Measurements from ENCODE around the gene PHC3.

PHC3 gene

DNA sequence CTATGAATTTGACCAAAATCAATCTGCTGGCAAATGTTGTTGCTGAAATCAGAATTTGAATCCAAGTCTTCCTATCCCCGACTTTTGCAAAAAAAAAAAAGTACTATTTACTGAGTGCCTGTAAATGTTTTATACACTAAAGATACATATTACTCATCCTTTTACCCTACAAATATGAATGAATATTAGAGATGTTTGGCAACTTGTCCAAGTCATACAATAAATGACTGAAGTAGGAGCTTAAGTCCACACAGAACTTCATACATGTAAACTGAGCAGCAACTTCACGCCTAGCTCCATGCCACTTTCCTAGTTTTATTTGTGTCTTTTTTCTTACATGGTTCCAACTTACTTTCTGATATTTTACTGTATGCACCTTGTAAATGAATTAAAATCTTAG, 39.2 kb downstream of the PHC3 start:
- Histone ChIP-seq H3K4me1 (ENCODE audit: low read depth, poor library complexity, severe bottlenecking) (peaks cover 21% of the 10 kb centered on the region), H4K20me1 (ENCODE audit: insufficient read depth) (no peaks in the 10 kb centered on the region), H3K36me3 (ENCODE audit: insufficient read depth) (no peaks in the 10 kb centered on the region; the same call in 1 of the 2 replicates), H3K27me3 (ENCODE audit: insufficient read depth, low read depth) (no peaks in the 10 kb centered on the region), H3K27ac (no peak overlapping the region), H2AFZ (ENCODE audit: low read depth) (no peak overlapping the region), H3K4me2 (no peak overlapping the region), H3K79me2 (ENCODE audit: insufficient read depth, low read depth) (peaks cover 14% of the 10 kb centered on the region; the same call in 1 of the 2 replicates), H3K9ac (no peak overlapping the region), H3K4me3 (IDR thresholded peaks at IDR 0.05; ENCODE audit: insufficient read depth, low read depth, low read length) (no peak overlapping the region)
- TF ChIP-seq, protein P1, sequence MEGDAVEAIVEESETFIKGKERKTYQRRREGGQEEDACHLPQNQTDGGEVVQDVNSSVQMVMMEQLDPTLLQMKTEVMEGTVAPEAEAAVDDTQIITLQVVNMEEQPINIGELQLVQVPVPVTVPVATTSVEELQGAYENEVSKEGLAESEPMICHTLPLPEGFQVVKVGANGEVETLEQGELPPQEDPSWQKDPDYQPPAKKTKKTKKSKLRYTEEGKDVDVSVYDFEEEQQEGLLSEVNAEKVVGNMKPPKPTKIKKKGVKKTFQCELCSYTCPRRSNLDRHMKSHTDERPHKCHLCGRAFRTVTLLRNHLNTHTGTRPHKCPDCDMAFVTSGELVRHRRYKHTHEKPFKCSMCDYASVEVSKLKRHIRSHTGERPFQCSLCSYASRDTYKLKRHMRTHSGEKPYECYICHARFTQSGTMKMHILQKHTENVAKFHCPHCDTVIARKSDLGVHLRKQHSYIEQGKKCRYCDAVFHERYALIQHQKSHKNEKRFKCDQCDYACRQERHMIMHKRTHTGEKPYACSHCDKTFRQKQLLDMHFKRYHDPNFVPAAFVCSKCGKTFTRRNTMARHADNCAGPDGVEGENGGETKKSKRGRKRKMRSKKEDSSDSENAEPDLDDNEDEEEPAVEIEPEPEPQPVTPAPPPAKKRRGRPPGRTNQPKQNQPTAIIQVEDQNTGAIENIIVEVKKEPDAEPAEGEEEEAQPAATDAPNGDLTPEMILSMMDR (conservative IDR thresholded peaks at IDR 0.05; ENCODE audit: low read depth, low read length) = no peak

DNA sequence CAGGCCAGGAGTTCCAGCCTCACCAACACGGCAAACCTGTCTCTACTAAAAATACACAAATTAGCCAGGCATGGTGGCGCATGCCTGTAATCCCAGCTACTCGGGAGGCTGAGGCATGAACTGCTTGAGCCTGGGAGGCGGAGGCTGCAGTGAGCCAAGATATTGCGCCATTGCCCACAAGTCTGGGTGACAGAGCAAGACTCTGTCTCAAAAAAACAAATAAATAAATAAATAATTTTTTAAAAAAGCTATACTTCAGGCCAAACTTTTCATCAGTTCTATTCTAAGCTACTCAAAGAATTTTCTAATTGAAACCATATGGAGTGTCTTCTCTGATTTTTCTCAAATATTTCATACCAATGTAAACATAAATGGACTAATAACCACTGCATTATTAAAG, 43.5 kb downstream of the PHC3 start:
- H3K27me3 ChIP-seq (ENCODE audit: insufficient read depth, low read depth) = no peaks in the 10 kb centered on the region
- H4K20me1 ChIP-seq (ENCODE audit: insufficient read depth) = no peaks in the 10 kb centered on the region
- TF ChIP-seq, protein P1 (conservative IDR thresholded peaks at IDR 0.05; ENCODE audit: low read depth, low read length) = no peak
- H3K4me2 ChIP-seq = no peak overlapping the region
- H2AFZ ChIP-seq (ENCODE audit: low read depth) = no peak overlapping the region
- no peak overlapping the region for H3K9ac ChIP-seq
- H3K4me1 ChIP-seq (ENCODE audit: low read depth, poor library complexity, severe bottlenecking) = peaks cover 9% of the 10 kb centered on the region
- H3K36me3 ChIP-seq (ENCODE audit: insufficient read depth) = no peaks in the 10 kb centered on the region; the same call in 1 of the 2 replicates
- H3K79me2 ChIP-seq (ENCODE audit: insufficient read depth, low read depth) = peaks cover 6% of the 10 kb centered on the region; the same call in 1 of the 2 replicates
- no peak overlapping the region for H3K4me3 ChIP-seq (IDR thresholded peaks at IDR 0.05; ENCODE audit: insufficient read depth, low read depth, low read length)
- no peak overlapping the region for H3K27ac ChIP-seq

DNA sequence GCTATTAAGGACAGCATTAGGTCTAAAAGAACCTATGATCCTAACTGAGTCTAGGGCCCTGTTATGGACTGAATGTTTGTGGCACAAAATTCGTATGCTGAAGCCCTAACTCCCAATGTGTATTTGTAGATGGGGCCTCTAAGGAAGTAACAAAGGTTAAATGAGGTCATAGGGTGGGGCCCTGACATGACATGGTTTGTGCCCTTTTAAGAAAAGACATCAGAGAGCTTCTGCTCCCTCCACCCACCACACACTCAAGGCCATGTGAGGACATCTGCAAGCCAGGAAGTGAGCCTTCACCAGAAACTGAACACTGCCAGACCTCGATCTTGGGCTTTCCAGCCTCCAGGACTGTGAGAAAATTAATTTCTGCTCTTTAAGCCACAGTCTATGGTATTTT, 49.2 kb downstream of the PHC3 start:
- no peaks in the 10 kb centered on the region for H4K20me1 ChIP-seq (ENCODE audit: insufficient read depth)
- no peak overlapping the region for H3K9ac ChIP-seq
- peak overlapping the region; percentile 33 for H3K27ac ChIP-seq
- TF ChIP-seq, protein P1 (conservative IDR thresholded peaks at IDR 0.05; ENCODE audit: low read depth, low read length) = no peak
- H3K4me1 ChIP-seq (ENCODE audit: low read depth, poor library complexity, severe bottlenecking) = peaks cover 66% of the 10 kb centered on the region
- H3K36me3 ChIP-seq (ENCODE audit: insufficient read depth) = no peaks in the 10 kb centered on the region; the same call in 1 of the 2 replicates
- peaks cover 19% of the 10 kb centered on the region for H3K79me2 ChIP-seq (ENCODE audit: insufficient read depth, low read depth)
- H2AFZ ChIP-seq (ENCODE audit: low read depth) = no peak overlapping the region
- H3K4me2 ChIP-seq = peak overlapping the region; percentile 28; the same call in 1 of the 2 replicates
- H3K27me3 ChIP-seq (ENCODE audit: insufficient read depth, low read depth) = no peaks in the 10 kb centered on the region
- no peak overlapping the region for H3K4me3 ChIP-seq (IDR thresholded peaks at IDR 0.05; ENCODE audit: insufficient read depth, low read depth, low read length)

DNA sequence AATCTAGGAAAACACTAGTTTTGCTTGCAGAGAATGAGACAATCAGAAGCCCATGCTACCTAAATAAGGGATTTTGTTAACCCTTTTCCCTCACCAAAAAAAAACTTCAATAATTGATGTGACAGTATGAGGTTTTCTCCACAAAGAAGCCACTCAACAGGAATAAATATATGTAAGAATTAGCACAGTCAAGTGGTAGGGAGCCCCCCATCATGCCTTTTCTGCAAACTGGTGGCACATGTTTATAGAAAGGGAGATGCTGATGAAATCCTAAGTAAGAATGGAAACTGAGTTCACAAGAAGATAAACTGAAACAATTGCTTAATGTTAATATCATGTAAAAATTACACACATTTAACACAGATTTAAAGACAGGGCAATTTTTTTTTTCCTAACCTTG, 51.0 kb downstream of the PHC3 start:
- Histone ChIP-seq H3K27ac (peak overlapping the region; percentile 72; the same call in 1 of the 2 replicates), H3K4me3 (IDR thresholded peaks at IDR 0.05; ENCODE audit: insufficient read depth, low read depth, low read length) (peak overlapping the region; percentile 28), H3K4me1 (ENCODE audit: low read depth, poor library complexity, severe bottlenecking) (peaks cover 82% of the 10 kb centered on the region), H2AFZ (ENCODE audit: low read depth) (no peak overlapping the region), H3K36me3 (ENCODE audit: insufficient read depth) (no peaks in the 10 kb centered on the region; the same call in 1 of the 2 replicates), H3K9ac (no peak overlapping the region), H4K20me1 (ENCODE audit: insufficient read depth) (no peaks in the 10 kb centered on the region), H3K79me2 (ENCODE audit: insufficient read depth, low read depth) (peaks cover 31% of the 10 kb centered on the region), H3K27me3 (ENCODE audit: insufficient read depth, low read depth) (no peaks in the 10 kb centered on the region), H3K4me2 (peak overlapping the region; percentile 93; the same call in 1 of the 2 replicates)
- TF ChIP-seq, protein P1 (conservative IDR thresholded peaks at IDR 0.05; ENCODE audit: low read depth, low read length) = no peak

All from KMS-11 (cell line).